ENCODE results near the gene SLC25A36. TPM values are rescaled to one million over a fixed set of nuclear protein-coding genes. Genes with fewer than 3 reads are reported as not detected.
"Not testable (repeated sequence)": the region's sequence is repeated elsewhere in the genome, so short reads cannot be mapped to it uniquely, and the experiment has no call there.

SLC25A36 gene
- total RNA-seq, 1 donor from 2014 or later = 203 TPM

DNA sequence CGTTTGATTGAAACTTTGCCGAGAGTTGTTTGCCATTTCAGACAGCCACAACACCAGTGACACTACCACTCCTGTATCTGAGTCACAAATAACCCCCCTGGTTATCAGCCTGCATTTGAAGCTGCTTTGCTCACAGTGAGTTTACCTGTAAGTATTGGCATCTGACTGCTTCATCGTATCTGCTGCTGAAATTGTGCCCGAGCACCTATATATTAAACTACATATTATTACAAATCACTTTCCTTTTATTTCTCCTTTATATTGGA is 70.3 kb downstream of the SLC25A36 start:
- H3K4me3 ChIP-seq = no peak overlapping the region
- no peak overlapping the region for H3K4me2 ChIP-seq
- no peaks in the 10 kb centered on the region for H4K20me1 ChIP-seq (ENCODE audit: low read depth)
- H3K9ac ChIP-seq = no peak overlapping the region
- Mint-ChIP-seq H3K27me3 (ENCODE audit: insufficient read depth, low read depth) (peaks cover 8% of the 10 kb centered on the region), H3K9me3 (peaks cover 9% of the 10 kb centered on the region), H3K4me1 (peaks cover 16% of the 10 kb centered on the region), H3K27ac (no peak overlapping the region), H3K4me3 (no peak overlapping the region), H3K36me3 (no peaks in the 10 kb centered on the region)
- no peaks in the 10 kb centered on the region for H3K79me2 ChIP-seq (ENCODE audit: low read depth)
- TF ChIP-seq EZH2 (IDR thresholded peaks at IDR 0.05) = no peak
- TF ChIP-seq EZH2phosphoT487 (IDR thresholded peaks at IDR 0.05) = no peak
- TF ChIP-seq, protein P1, sequence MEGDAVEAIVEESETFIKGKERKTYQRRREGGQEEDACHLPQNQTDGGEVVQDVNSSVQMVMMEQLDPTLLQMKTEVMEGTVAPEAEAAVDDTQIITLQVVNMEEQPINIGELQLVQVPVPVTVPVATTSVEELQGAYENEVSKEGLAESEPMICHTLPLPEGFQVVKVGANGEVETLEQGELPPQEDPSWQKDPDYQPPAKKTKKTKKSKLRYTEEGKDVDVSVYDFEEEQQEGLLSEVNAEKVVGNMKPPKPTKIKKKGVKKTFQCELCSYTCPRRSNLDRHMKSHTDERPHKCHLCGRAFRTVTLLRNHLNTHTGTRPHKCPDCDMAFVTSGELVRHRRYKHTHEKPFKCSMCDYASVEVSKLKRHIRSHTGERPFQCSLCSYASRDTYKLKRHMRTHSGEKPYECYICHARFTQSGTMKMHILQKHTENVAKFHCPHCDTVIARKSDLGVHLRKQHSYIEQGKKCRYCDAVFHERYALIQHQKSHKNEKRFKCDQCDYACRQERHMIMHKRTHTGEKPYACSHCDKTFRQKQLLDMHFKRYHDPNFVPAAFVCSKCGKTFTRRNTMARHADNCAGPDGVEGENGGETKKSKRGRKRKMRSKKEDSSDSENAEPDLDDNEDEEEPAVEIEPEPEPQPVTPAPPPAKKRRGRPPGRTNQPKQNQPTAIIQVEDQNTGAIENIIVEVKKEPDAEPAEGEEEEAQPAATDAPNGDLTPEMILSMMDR (IDR thresholded peaks at IDR 0.05) = no peak
- no peaks in the 10 kb centered on the region for H3K9me3 ChIP-seq (ENCODE audit: low read depth)
- no peak for DNase-seq (ENCODE audit: low spot score)
- H3K4me1 ChIP-seq = no peaks in the 10 kb centered on the region
- H3K36me3 ChIP-seq = no peaks in the 10 kb centered on the region
- H3F3A ChIP-seq (ENCODE audit: low read depth) = no peaks in the 10 kb centered on the region
- peaks cover 10% of the 10 kb centered on the region for H3K27me3 ChIP-seq
- no peak overlapping the region for H3K27ac ChIP-seq
- H2AFZ ChIP-seq (replicated peaks) = no peak overlapping the region

DNA sequence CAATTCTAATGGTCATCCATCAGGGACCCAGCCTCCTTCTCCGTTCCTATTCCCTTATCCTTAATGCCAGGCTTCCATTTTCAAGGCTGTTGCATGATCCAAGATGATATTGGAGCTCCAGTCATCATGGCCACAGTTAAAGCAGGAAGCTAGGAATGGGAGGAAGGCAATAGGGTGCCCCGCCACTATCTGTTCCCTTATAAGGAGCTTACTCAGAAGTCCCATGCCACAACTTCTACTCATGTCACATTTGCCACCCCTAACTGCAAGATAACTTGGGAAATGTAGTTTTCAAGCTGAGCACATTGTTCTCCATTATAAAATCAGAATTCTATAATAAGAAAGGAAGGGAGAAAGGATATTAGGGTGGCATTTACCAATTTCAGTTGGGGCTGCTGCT is 70.9 kb downstream of the SLC25A36 start:
- Mint-ChIP-seq H3K9me3 (peaks cover 9% of the 10 kb centered on the region), H3K27me3 (ENCODE audit: insufficient read depth, low read depth) (peaks cover 10% of the 10 kb centered on the region), H3K4me3 (no peak overlapping the region), H3K27ac (no peak overlapping the region), H3K4me1 (peaks cover 16% of the 10 kb centered on the region), H3K36me3 (no peaks in the 10 kb centered on the region)
- H3K9ac ChIP-seq = no peak overlapping the region
- no peaks in the 10 kb centered on the region for H3K79me2 ChIP-seq (ENCODE audit: low read depth)
- no peaks in the 10 kb centered on the region for H3K9me3 ChIP-seq (ENCODE audit: low read depth)
- no peak overlapping the region for H3K4me2 ChIP-seq
- H2AFZ ChIP-seq (replicated peaks) = no peak overlapping the region
- H3K27me3 ChIP-seq = peaks cover 10% of the 10 kb centered on the region
- H3K27ac ChIP-seq = no peak overlapping the region
- no peak for DNase-seq (ENCODE audit: low spot score)
- H3F3A ChIP-seq (ENCODE audit: low read depth) = no peaks in the 10 kb centered on the region
- no peaks in the 10 kb centered on the region for H3K4me1 ChIP-seq
- TF ChIP-seq EZH2 (IDR thresholded peaks at IDR 0.05) (no peak), EZH2phosphoT487 (IDR thresholded peaks at IDR 0.05) (no peak)
- TF ChIP-seq, protein P1 (IDR thresholded peaks at IDR 0.05) = no peak
- H3K36me3 ChIP-seq = no peaks in the 10 kb centered on the region
- H3K4me3 ChIP-seq = no peak overlapping the region
- no peaks in the 10 kb centered on the region for H4K20me1 ChIP-seq (ENCODE audit: low read depth)

GRCh38 chr3:141015481-141015880 is 73.8 kb downstream of the SLC25A36 start:
- Histone ChIP-seq H3K36me3 (no peaks in the 10 kb centered on the region), H3K4me1 (no peaks in the 10 kb centered on the region), H2AFZ (replicated peaks) (no peak overlapping the region), H3K9me3 (ENCODE audit: low read depth) (no peaks in the 10 kb centered on the region), H3K27ac (no peak overlapping the region), H3K4me2 (no peak overlapping the region), H3K27me3 (peaks cover 9% of the 10 kb centered on the region), H4K20me1 (ENCODE audit: low read depth) (no peaks in the 10 kb centered on the region), H3K9ac (no peak overlapping the region), H3K4me3 (no peak overlapping the region), H3K79me2 (ENCODE audit: low read depth) (no peaks in the 10 kb centered on the region), H3F3A (ENCODE audit: low read depth) (no peaks in the 10 kb centered on the region)
- H3K36me3 Mint-ChIP-seq = no peaks in the 10 kb centered on the region
- TF ChIP-seq EZH2 (IDR thresholded peaks at IDR 0.05) (no peak), EZH2phosphoT487 (IDR thresholded peaks at IDR 0.05) (no peak)
- TF ChIP-seq, protein P1 (IDR thresholded peaks at IDR 0.05) = no peak
- H3K4me1 Mint-ChIP-seq = peaks cover 16% of the 10 kb centered on the region
- H3K4me3 Mint-ChIP-seq = no peak overlapping the region
- DNase-seq (ENCODE audit: low spot score) = no peak
- peaks cover 8% of the 10 kb centered on the region for H3K27me3 Mint-ChIP-seq (ENCODE audit: insufficient read depth, low read depth)
- peaks cover 9% of the 10 kb centered on the region for H3K9me3 Mint-ChIP-seq
- no peak overlapping the region for H3K27ac Mint-ChIP-seq

DNA sequence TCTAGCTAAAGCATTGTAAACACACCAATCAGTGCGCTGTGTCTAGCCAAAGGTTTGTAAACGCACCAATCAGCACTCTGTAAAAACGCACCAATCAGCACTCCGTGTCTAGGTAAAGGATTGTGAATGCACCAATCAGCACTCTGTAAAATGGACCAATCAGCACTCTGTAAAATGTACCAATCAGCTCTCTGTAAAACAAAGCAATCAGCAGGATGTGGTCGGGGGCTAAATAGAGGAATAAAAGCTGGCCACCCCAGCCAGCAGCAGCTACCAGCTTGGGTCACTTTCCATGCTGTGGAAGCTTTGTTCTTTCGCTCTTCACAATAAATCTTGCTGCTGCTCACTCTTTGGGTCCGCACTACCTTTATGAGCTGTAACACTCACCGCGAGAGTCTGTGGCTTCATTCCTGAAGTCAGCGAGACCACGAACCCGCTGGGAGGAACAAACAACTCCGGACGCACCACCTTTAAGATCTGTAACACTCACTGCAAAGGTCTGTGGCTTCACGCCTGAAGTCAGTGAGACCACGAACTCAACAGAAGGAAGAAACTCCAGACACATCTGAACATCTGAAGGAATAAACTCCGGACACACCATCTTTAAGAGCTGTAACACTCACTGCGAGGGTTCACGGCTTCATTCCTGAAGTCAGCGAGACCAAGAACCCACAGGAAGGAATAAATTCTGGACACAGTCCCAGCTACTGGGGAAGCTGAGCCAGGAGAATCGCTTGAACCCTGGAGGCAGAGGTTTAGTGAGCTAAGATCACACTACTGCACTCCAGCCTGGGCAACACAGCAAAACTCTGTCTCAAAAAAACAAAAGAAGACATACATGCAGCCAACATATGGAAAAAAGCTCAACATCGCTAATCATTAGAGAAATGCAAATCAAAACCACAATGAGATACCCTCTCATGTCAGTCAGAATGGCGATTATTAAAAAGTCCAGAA is 76.0 kb downstream of the SLC25A36 start:
- not testable (repeated sequence) for H3K4me1 Mint-ChIP-seq; H3F3A ChIP-seq (ENCODE audit: low read depth); H3K27ac Mint-ChIP-seq; H3K27ac ChIP-seq; H2AFZ ChIP-seq (replicated peaks); H3K9me3 Mint-ChIP-seq; H3K9ac ChIP-seq; H4K20me1 ChIP-seq (ENCODE audit: low read depth); H3K36me3 Mint-ChIP-seq; DNase-seq (ENCODE audit: low spot score); H3K9me3 ChIP-seq (ENCODE audit: low read depth); H3K79me2 ChIP-seq (ENCODE audit: low read depth); H3K4me3 ChIP-seq; H3K4me3 Mint-ChIP-seq; H3K4me1 ChIP-seq; H3K27me3 ChIP-seq; H3K27me3 Mint-ChIP-seq (ENCODE audit: insufficient read depth, low read depth); H3K36me3 ChIP-seq; H3K4me2 ChIP-seq
